BLaER1 treated with 17β-estradiol and CSF1 and Interleukin-3, amounts not matched to agents 10 nM and 100 nM (cell line): ENCODE results near the gene ARID3C.

Experiments used
- H3K27ac ChIP-seq, 11 experiments: shearing (Covaris generic); formaldehyde crosslinking; 2 replicates each; pipeline ENCODE4 v1.8.1; 2022
- H3K27me3 ChIP-seq, 11 experiments: shearing (Covaris generic); formaldehyde crosslinking; 2 replicates each; pipeline ENCODE4 v1.8.1; 2022
- H3K36me3 ChIP-seq, 11 experiments: shearing (Covaris generic); formaldehyde crosslinking; 2 replicates each; pipeline ENCODE4 v1.8.1; 2022
- H3K4me1 ChIP-seq, 10 experiments: shearing (Covaris generic); formaldehyde crosslinking; 2 replicates each; pipeline ENCODE4 v1.8.1; 2022
- H3K4me2 ChIP-seq, 11 experiments: shearing (Covaris generic); formaldehyde crosslinking; 2 replicates each; pipeline ENCODE4 v1.8.1; 2022
- H3K4me3 ChIP-seq, 10 experiments: shearing (Covaris generic); formaldehyde crosslinking; 2 replicates each; pipeline ENCODE4 v1.8.1; 2022
- H3K9ac ChIP-seq, 11 experiments: shearing (Covaris generic); formaldehyde crosslinking; 2 replicates each; pipeline ENCODE4 v1.8.1; 2022
- H3K9me3 ChIP-seq, 11 experiments: shearing (Covaris generic); formaldehyde crosslinking; replicated peaks in 1 of 11; 2 replicates each; pipeline ENCODE4 v1.8.1; 2022
- H4K20me1 ChIP-seq, 11 experiments: shearing (Covaris generic); formaldehyde crosslinking; 2 replicates each; pipeline ENCODE4 v1.8.1; 2022
- Cebpa-rat ChIP-seq, 11 experiments: shearing (Covaris generic); IDR thresholded peaks; 2 replicates each; pipeline ENCODE4 v1.8.1; 2022

Gene ARID3C

GRCh38 chr9:34654323-34655051 is 25.6 kb upstream of the ARID3C start:
- no peak for TF ChIP-seq Cebpa-rat (IDR thresholded peaks at IDR 0.05)
- Histone ChIP-seq H4K20me1 (peaks cover 0 to 6% (median 0%) of the 10 kb centered on the region in 11 experiments; a peak in 2 of 22 replicates), H3K4me2 (no peak overlapping the region), H3K4me3 (no peak overlapping the region), H3K36me3 (peaks cover 14 to 25% (median 17%) of the 10 kb centered on the region in 11 experiments), H3K27ac (no peak overlapping the region), H3K9me3 (no peaks in the 10 kb centered on the region), H3K9ac (no peak overlapping the region), H3K27me3 (no peaks in the 10 kb centered on the region), H3K4me1 (peaks cover 9 to 20% (median 14%) of the 10 kb centered on the region in 10 experiments)

- Histone ChIP-seq H3K4me3 (no peak overlapping the region), H4K20me1 (peaks cover 0 to 6% (median 0%) of the 10 kb centered on the region in 11 experiments; a peak in 4 of 22 replicates), H3K36me3 (peaks cover 25 to 35% (median 28%) of the 10 kb centered on the region in 11 experiments), H3K9me3 (no peaks in the 10 kb centered on the region), H3K27ac (peak overlapping the region in 1 of 11 experiments; percentile 20; a peak in 1 of 22 replicates), H3K4me2 (peak overlapping the region in 10 of 11 experiments; percentile 8 to 42 (median 26); a peak in 9 of 22 replicates), H3K4me1 (peaks cover 14 to 31% (median 21%) of the 10 kb centered on the region in 10 experiments), H3K9ac (peak overlapping the region in 4 of 11 experiments; percentile 10 to 31 (median 17); a peak in 4 of 22 replicates), H3K27me3 (no peaks in the 10 kb centered on the region)
- no peak for TF ChIP-seq Cebpa-rat (IDR thresholded peaks at IDR 0.05)
These were observed 24.5 kb upstream of the ARID3C start for GRCh38 chr9:34653151-34654072.

GRCh38 chr9:34652602-34653000 is 23.7 kb upstream of the ARID3C start:
- H4K20me1 ChIP-seq: peaks cover 0 to 13% (median 6%) of the 10 kb centered on the region in 11 experiments; a peak in 11 of 22 replicates
- TF ChIP-seq Cebpa-rat (IDR thresholded peaks at IDR 0.05): no peak
- peaks cover 22 to 39% (median 29%) of the 10 kb centered on the region in 10 experiments for H3K4me1 ChIP-seq
- H3K4me2 ChIP-seq: peak overlapping the region in 8 of 11 experiments; percentile 9 to 42 (median 28); a peak in 6 of 22 replicates
- H3K9me3 ChIP-seq: no peaks in the 10 kb centered on the region
- H3K27me3 ChIP-seq: no peaks in the 10 kb centered on the region
- H3K27ac ChIP-seq: 0 out of 22 replicates have a peak overlapping the region, but pooled peaks of 1 of the 11 experiments have one; percentile 20
- H3K4me3 ChIP-seq: no peak overlapping the region
- no peak overlapping the region; a peak in 1 of 22 replicates for H3K9ac ChIP-seq
- H3K36me3 ChIP-seq: peaks cover 29 to 40% (median 34%) of the 10 kb centered on the region in 11 experiments

GRCh38 chr9:34651876-34652601 is 23.2 kb upstream of the ARID3C start, which contains the start of gene IL11RA:
Gene IL11RA (plus strand): TSS chr9:34652185. CDS start chr9:34655218, 3,033 bp downstream.
- TF ChIP-seq Cebpa-rat (IDR thresholded peaks at IDR 0.05): no peak
- Histone ChIP-seq H3K27ac (0 out of 22 replicates have a peak within 1 kb of the TSS, but pooled peaks of 1 of the 11 experiments have one; percentile 20), H3K36me3 (peaks cover 29 to 40% (median 34%) of the 10 kb centered on the region in 11 experiments), H4K20me1 (peaks cover 0 to 17% (median 11%) of the 10 kb centered on the region in 11 experiments; a peak in 11 of 22 replicates), H3K9ac (peak within 1 kb of the TSS in 2 of 11 experiments; percentile 10 to 15; a peak in 2 of 22 replicates), H3K4me3 (no peak within 1 kb of the TSS), H3K27me3 (no peaks in the 10 kb centered on the region), H3K4me1 (peaks cover 28 to 44% (median 34%) of the 10 kb centered on the region in 10 experiments), H3K9me3 (no peaks in the 10 kb centered on the region), H3K4me2 (peak within 1 kb of the TSS in 9 of 11 experiments; percentile 9 to 42 (median 27); a peak in 10 of 22 replicates)

- H3K9ac ChIP-seq: no peak overlapping the region
- H3K9me3 ChIP-seq: no peaks in the 10 kb centered on the region
- H3K27me3 ChIP-seq: no peaks in the 10 kb centered on the region
- H4K20me1 ChIP-seq: peaks cover 0 to 17% (median 11%) of the 10 kb centered on the region in 11 experiments; a peak in 11 of 22 replicates
- peaks cover 29 to 40% (median 34%) of the 10 kb centered on the region in 11 experiments for H3K36me3 ChIP-seq
- no peak overlapping the region for H3K4me3 ChIP-seq
- H3K4me1 ChIP-seq: peaks cover 29 to 45% (median 34%) of the 10 kb centered on the region in 10 experiments
- no peak for TF ChIP-seq Cebpa-rat (IDR thresholded peaks at IDR 0.05)
- H3K4me2 ChIP-seq: no peak overlapping the region
- H3K27ac ChIP-seq: no peak overlapping the region
These were observed 22.5 kb upstream of the ARID3C start for GRCh38 chr9:34651321-34651720.

- Histone ChIP-seq H3K27me3 (no peaks in the 10 kb centered on the region), H3K27ac (no peak overlapping the region), H3K36me3 (peaks cover 29 to 40% (median 34%) of the 10 kb centered on the region in 11 experiments), H3K4me2 (no peak overlapping the region), H3K9me3 (no peaks in the 10 kb centered on the region), H4K20me1 (peaks cover 0 to 17% (median 11%) of the 10 kb centered on the region in 11 experiments; a peak in 11 of 22 replicates), H3K4me3 (no peak overlapping the region), H3K4me1 (peaks cover 34 to 49% (median 39%) of the 10 kb centered on the region in 10 experiments), H3K9ac (no peak overlapping the region)
- no peak for TF ChIP-seq Cebpa-rat (IDR thresholded peaks at IDR 0.05)
These were observed 21.9 kb upstream of the ARID3C start for GRCh38 chr9:34650816-34651215.

GRCh38 chr9:34648673-34649072 is 19.8 kb upstream of the ARID3C start:
- no peak for TF ChIP-seq Cebpa-rat (IDR thresholded peaks at IDR 0.05)
- peaks cover 0 to 17% (median 11%) of the 10 kb centered on the region in 11 experiments; a peak in 11 of 22 replicates for H4K20me1 ChIP-seq
- peak overlapping the region in 10 of 11 experiments; percentile 91 to 100 (median 98); a peak in 12 of 22 replicates for H3K4me2 ChIP-seq
- H3K27ac ChIP-seq: no peak overlapping the region
- no peaks in the 10 kb centered on the region for H3K27me3 ChIP-seq
- H3K4me3 ChIP-seq: 0 out of 20 replicates have a peak overlapping the region, but pooled peaks of 1 of the 10 experiments have one; percentile 82
- H3K9ac ChIP-seq: no peak overlapping the region
- H3K36me3 ChIP-seq: peaks cover 29 to 40% (median 34%) of the 10 kb centered on the region in 11 experiments
- peaks cover 35 to 49% (median 39%) of the 10 kb centered on the region in 10 experiments for H3K4me1 ChIP-seq
- H3K9me3 ChIP-seq: no peaks in the 10 kb centered on the region
